Stimulated activated CD4-positive, alpha-beta T cell treated with anti-CD3 and anti-CD28 coated beads, Interleukin-4, amount 100 ng/mL, for 48 hours (primary cell): Measurements from ENCODE around the gene SNX15.

Experiments
- DNase-seq, 2 donors: peaks; one replicate each; pipeline ENCODE4 v3.0.0-alpha.2; 2020; ENCODE audit warnings: low read depth in 2 of 2

Gene SNX15

GRCh38 chr11:65084598-65085375 is 57.5 kb downstream of the SNX15 start:
- DNase-seq: no peak

- no peak for DNase-seq
Observed at GRCh38 chr11:65085446-65085845, 58.2 kb downstream of the SNX15 start.

- DNase-seq: no peak
Observed at GRCh38 chr11:65086809-65087208, 59.6 kb downstream of the SNX15 start.

GRCh38 chr11:65087216-65087615 is 60.0 kb downstream of the SNX15 start:
- no peak for DNase-seq

- no peak for DNase-seq
Observed at GRCh38 chr11:65087827-65088226, 60.6 kb downstream of the SNX15 start.

- no peak for DNase-seq
Observed at GRCh38 chr11:65089621-65090020, 62.4 kb downstream of the SNX15 start.
